ENCODE results near the gene LCN15. TPM values are rescaled to one million over a fixed set of nuclear protein-coding genes. Genes with fewer than 3 reads are reported as not detected.

Gene LCN15
- polyA plus RNA-seq, 4 donors = 0.46 to 38.5 (median 8.8) TPM

GRCh38 chr9:136718345-136719194 lies 45.7 kb downstream of the LCN15 start:
- Histone ChIP-seq H3K9me3 (ENCODE audit: control insufficient read depth in 2 of 2, insufficient read depth in 1 of 2, low read depth in 1 of 2, low read length in 1 of 2) (no peaks in the 10 kb centered on the region), H3K27me3 (ENCODE audit: control insufficient read depth in 3 of 3, insufficient read depth in 3 of 3, low read length in 3 of 3) (peaks cover 0 to 7% (median 0%) of the 10 kb centered on the region in 3 donors), H3K36me3 (ENCODE audit: control insufficient read depth in 3 of 3, insufficient read depth in 2 of 3, low read depth in 1 of 3, low read length in 3 of 3) (peaks cover 2 to 45% (median 6%) of the 10 kb centered on the region in 3 donors), H3K4me3 (ENCODE audit: low read depth in 1 of 3, low read length in 3 of 3) (no peak overlapping the region), H3K4me1 (ENCODE audit: control insufficient read depth in 3 of 3, insufficient read depth in 2 of 3, low read depth in 1 of 3, low read length in 2 of 3) (peaks cover 0 to 38% (median 0%) of the 10 kb centered on the region in 3 donors), H3K27ac (ENCODE audit: low read depth in 1 of 3, low read length in 2 of 3) (no peak overlapping the region)
- 32 to 66% (median 37%) methylated on average over 18 to 20 of the region's 20 CpGs for WGBS, 3 donors
- FAIRE-seq = no peak
- DNase-seq = no peak

- FAIRE-seq = no peak
- Histone ChIP-seq H3K4me3 (ENCODE audit: low read depth in 1 of 3, low read length in 3 of 3) (no peak overlapping the region), H3K9me3 (ENCODE audit: control insufficient read depth in 2 of 2, insufficient read depth in 1 of 2, low read depth in 1 of 2, low read length in 1 of 2) (no peaks in the 10 kb centered on the region), H3K27me3 (ENCODE audit: control insufficient read depth in 3 of 3, insufficient read depth in 3 of 3, low read length in 3 of 3) (peaks cover 0 to 7% (median 3%) of the 10 kb centered on the region in 3 donors), H3K4me1 (ENCODE audit: control insufficient read depth in 3 of 3, insufficient read depth in 2 of 3, low read depth in 1 of 3, low read length in 2 of 3) (peaks cover 0 to 40% (median 0%) of the 10 kb centered on the region in 3 donors), H3K27ac (ENCODE audit: low read depth in 1 of 3, low read length in 2 of 3) (no peak overlapping the region), H3K36me3 (ENCODE audit: control insufficient read depth in 3 of 3, insufficient read depth in 2 of 3, low read depth in 1 of 3, low read length in 3 of 3) (peaks cover under 1 to 33% (median 2%) of the 10 kb centered on the region in 3 donors)
- WGBS, 3 donors = 46 to 78% (median 53%) methylated on average over 14 to 16 of the region's 16 CpGs
- no peak for DNase-seq
These were observed 46.9 kb downstream of the LCN15 start for GRCh38 chr9:136717399-136717798.

GRCh38 chr9:136714893-136715274 lies 49.4 kb downstream of the LCN15 start:
- FAIRE-seq = no peak
- H3K4me1 ChIP-seq (ENCODE audit: control insufficient read depth in 3 of 3, insufficient read depth in 2 of 3, low read depth in 1 of 3, low read length in 2 of 3) = peaks cover 0 to 26% (median 4%) of the 10 kb centered on the region in 3 donors
- no peak overlapping the region for H3K27ac ChIP-seq (ENCODE audit: low read depth in 1 of 3, low read length in 2 of 3)
- no peaks in the 10 kb centered on the region for H3K9me3 ChIP-seq (ENCODE audit: control insufficient read depth in 2 of 2, insufficient read depth in 1 of 2, low read depth in 1 of 2, low read length in 1 of 2)
- no peak overlapping the region for H3K4me3 ChIP-seq (ENCODE audit: low read depth in 1 of 3, low read length in 3 of 3)
- H3K36me3 ChIP-seq (ENCODE audit: control insufficient read depth in 3 of 3, insufficient read depth in 2 of 3, low read depth in 1 of 3, low read length in 3 of 3) = peaks cover 0 to 11% (median 0%) of the 10 kb centered on the region in 3 donors
- peaks cover 0 to 11% (median 3%) of the 10 kb centered on the region in 3 donors for H3K27me3 ChIP-seq (ENCODE audit: control insufficient read depth in 3 of 3, insufficient read depth in 3 of 3, low read length in 3 of 3)
- 31 to 51% (median 45%) methylated on average over 8 of the region's 8 CpGs for WGBS, 3 donors
- DNase-seq = no peak

GRCh38 chr9:136714096-136714892 lies 50.0 kb downstream of the LCN15 start:
- Histone ChIP-seq H3K4me1 (ENCODE audit: control insufficient read depth in 3 of 3, insufficient read depth in 2 of 3, low read depth in 1 of 3, low read length in 2 of 3) (peaks cover 0 to 23% (median 4%) of the 10 kb centered on the region in 3 donors), H3K27ac (ENCODE audit: low read depth in 1 of 3, low read length in 2 of 3) (no peak overlapping the region), H3K9me3 (ENCODE audit: control insufficient read depth in 2 of 2, insufficient read depth in 1 of 2, low read depth in 1 of 2, low read length in 1 of 2) (no peaks in the 10 kb centered on the region), H3K27me3 (ENCODE audit: control insufficient read depth in 3 of 3, insufficient read depth in 3 of 3, low read length in 3 of 3) (peaks cover 0 to 11% (median 3%) of the 10 kb centered on the region in 3 donors), H3K4me3 (ENCODE audit: low read depth in 1 of 3, low read length in 3 of 3) (no peak overlapping the region), H3K36me3 (ENCODE audit: control insufficient read depth in 3 of 3, insufficient read depth in 2 of 3, low read depth in 1 of 3, low read length in 3 of 3) (peaks cover 0 to 9% (median 0%) of the 10 kb centered on the region in 3 donors)
- no peak for DNase-seq
- WGBS, 3 donors = 55 to 61% (median 60%) methylated on average over 17 of the region's 17 CpGs
- FAIRE-seq = no peak

GRCh38 chr9:136713550-136713949 lies 50.8 kb downstream of the LCN15 start:
- FAIRE-seq (no peak), DNase-seq (no peak)
- Histone ChIP-seq H3K36me3 (ENCODE audit: control insufficient read depth in 3 of 3, insufficient read depth in 2 of 3, low read depth in 1 of 3, low read length in 3 of 3) (peaks cover 0 to 9% (median 0%) of the 10 kb centered on the region in 3 donors), H3K9me3 (ENCODE audit: control insufficient read depth in 2 of 2, insufficient read depth in 1 of 2, low read depth in 1 of 2, low read length in 1 of 2) (no peaks in the 10 kb centered on the region), H3K4me3 (ENCODE audit: low read depth in 1 of 3, low read length in 3 of 3) (peak overlapping the region in 1 of 3 donors; percentile 44), H3K27me3 (ENCODE audit: control insufficient read depth in 3 of 3, insufficient read depth in 3 of 3, low read length in 3 of 3) (peaks cover 0 to 11% (median 3%) of the 10 kb centered on the region in 3 donors), H3K4me1 (ENCODE audit: control insufficient read depth in 3 of 3, insufficient read depth in 2 of 3, low read depth in 1 of 3, low read length in 2 of 3) (peaks cover 0 to 20% (median 4%) of the 10 kb centered on the region in 3 donors), H3K27ac (ENCODE audit: low read depth in 1 of 3, low read length in 2 of 3) (no peak overlapping the region)
- 29 to 50% (median 43%) methylated on average over 7 to 8 of the region's 8 CpGs for WGBS, 3 donors

GRCh38 chr9:136712690-136713544 lies 51.4 kb downstream of the LCN15 start:
- H3K4me1 ChIP-seq (ENCODE audit: control insufficient read depth in 3 of 3, insufficient read depth in 2 of 3, low read depth in 1 of 3, low read length in 2 of 3) = peaks cover 0 to 20% (median 4%) of the 10 kb centered on the region in 3 donors
- 7 to 11% (median 10%) methylated on average over 43 to 56 of the region's 56 CpGs for WGBS, 3 donors
- no peak for FAIRE-seq
- H3K9me3 ChIP-seq (ENCODE audit: control insufficient read depth in 2 of 2, insufficient read depth in 1 of 2, low read depth in 1 of 2, low read length in 1 of 2) = no peaks in the 10 kb centered on the region
- peaks cover 0 to 11% (median 3%) of the 10 kb centered on the region in 3 donors for H3K27me3 ChIP-seq (ENCODE audit: control insufficient read depth in 3 of 3, insufficient read depth in 3 of 3, low read length in 3 of 3)
- peak overlapping the region; percentile 9 to 44 (median 28) for H3K4me3 ChIP-seq (ENCODE audit: low read depth in 1 of 3, low read length in 3 of 3)
- no peak for DNase-seq
- H3K27ac ChIP-seq (ENCODE audit: low read depth in 1 of 3, low read length in 2 of 3) = no peak overlapping the region
- peaks cover 0 to 9% (median 0%) of the 10 kb centered on the region in 3 donors for H3K36me3 ChIP-seq (ENCODE audit: control insufficient read depth in 3 of 3, insufficient read depth in 2 of 3, low read depth in 1 of 3, low read length in 3 of 3)

GRCh38 chr9:136711751-136712689 lies 52.3 kb downstream of the LCN15 start, which contains the start of gene DIPK1B:
Gene DIPK1B (plus strand): TSS chr9:136712572. CDS start chr9:136712666, 94 bp downstream.
- peak in 1 of 2 donors; percentile 60 for DNase-seq
- 1 to 5% (median 2%) methylated on average over 43 to 119 of the region's 119 CpGs for WGBS, 3 donors
- Histone ChIP-seq H3K9me3 (ENCODE audit: control insufficient read depth in 2 of 2, insufficient read depth in 1 of 2, low read depth in 1 of 2, low read length in 1 of 2) (no peaks in the 10 kb centered on the region), H3K27me3 (ENCODE audit: control insufficient read depth in 3 of 3, insufficient read depth in 3 of 3, low read length in 3 of 3) (peaks cover 0 to 11% (median 3%) of the 10 kb centered on the region in 3 donors), H3K4me1 (ENCODE audit: control insufficient read depth in 3 of 3, insufficient read depth in 2 of 3, low read depth in 1 of 3, low read length in 2 of 3) (peaks cover 0 to 20% (median 4%) of the 10 kb centered on the region in 3 donors), H3K4me3 (ENCODE audit: low read depth in 1 of 3, low read length in 3 of 3) (peak within 1 kb of the TSS; percentile 9 to 44 (median 28)), H3K27ac (ENCODE audit: low read depth in 1 of 3, low read length in 2 of 3) (no peak within 1 kb of the TSS), H3K36me3 (ENCODE audit: control insufficient read depth in 3 of 3, insufficient read depth in 2 of 3, low read depth in 1 of 3, low read length in 3 of 3) (peaks cover 0 to 9% (median 0%) of the 10 kb centered on the region in 3 donors)
- FAIRE-seq = no peak
